Measurements from ENCODE around the gene CD82.

DNA sequence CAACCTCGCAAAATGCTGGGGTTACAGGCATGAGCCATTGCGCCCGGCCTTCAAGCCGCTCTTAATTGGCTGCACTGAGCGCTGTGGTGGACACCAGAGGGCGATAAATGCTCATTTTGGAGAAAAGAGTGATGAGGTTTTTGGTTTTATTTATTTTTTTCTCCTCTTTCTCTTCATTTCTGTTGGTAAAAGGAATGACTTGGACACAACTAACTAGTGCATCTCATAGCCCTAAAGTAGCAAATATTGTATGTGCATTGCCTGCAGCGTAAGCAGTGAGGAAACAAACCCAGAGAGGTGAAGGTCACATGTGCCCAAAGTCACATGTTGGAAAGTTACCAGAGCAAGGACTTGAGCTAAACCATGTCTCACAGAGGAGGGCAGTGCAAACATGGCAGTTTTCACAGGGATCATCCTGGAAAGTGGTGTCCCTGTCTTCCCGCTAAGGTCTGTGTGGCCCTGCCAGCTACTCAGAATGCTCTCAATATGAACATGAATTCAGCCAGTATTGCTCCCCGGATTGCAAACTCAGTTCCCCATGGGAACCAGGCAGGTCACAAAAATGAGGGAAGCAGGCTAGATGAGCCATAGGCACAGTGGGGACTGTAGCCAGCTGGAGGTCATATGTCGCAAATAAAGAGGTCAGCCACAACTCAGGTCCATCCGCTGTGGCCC is 8.6 kb upstream of the CD82 start:
- TF ChIP-seq CTCF (IDR thresholded peaks at IDR 0.05) (peak; percentile 78), EZH2 (IDR thresholded peaks at IDR 0.05; ENCODE audit: borderline replicate concordance, insufficient read depth, low read depth, low read length, poor library complexity, severe bottlenecking) (no peak)
